Natural killer cell (primary cell): ENCODE data around the gene TACC2. TPM values are rescaled to one million over a fixed set of nuclear protein-coding genes. Genes with fewer than 3 reads are reported as not detected.

Source experiments
- ATAC-seq, 3 donors: fragments of 150-1000 bp in 2 of 3; fragments of 200-7000 bp in 1 of 3; cut with Tn5 transposase; 1 replicate in 1 of 3; 2 replicates in 2 of 3; pipeline ENCODE4 v1.10.0; 2021; ENCODE audit warnings: mild to moderate bottlenecking in 2 of 3, moderate library complexity in 2 of 3
- DNase-seq, 2 donors: peaks; one replicate each; pipeline versions ENCODE4 v3.0.0 to v3.0.0-alpha.2; 2013 to 2021; ENCODE audit warnings: mixed read lengths in 1 of 2
- H3K27ac ChIP-seq: one replicate; pipeline ENCODE4 v1.5.1; 2013; ENCODE audit warnings: mild to moderate bottlenecking, low read length
- H3K27me3 ChIP-seq: one replicate; pipeline ENCODE4 v1.6.1; 2013; ENCODE audit warnings: low read length; ENCODE audit not compliant: control insufficient read depth, insufficient read depth
- H3K36me3 ChIP-seq: one replicate; pipeline ENCODE4 v1.6.1; 2013; ENCODE audit warnings: low read length; ENCODE audit not compliant: control insufficient read depth, insufficient read depth
- H3K4me1 ChIP-seq: one replicate; pipeline ENCODE4 v1.6.1; 2013; ENCODE audit warnings: low read length; ENCODE audit not compliant: control insufficient read depth, insufficient read depth
- H3K4me3 ChIP-seq: one replicate; pipeline ENCODE4 v1.5.1; 2013; ENCODE audit warnings: low read length
- H3K9me3 ChIP-seq: one replicate; pipeline ENCODE4 v1.6.1; 2013; ENCODE audit warnings: low read length; ENCODE audit not compliant: control insufficient read depth, insufficient read depth
- H3K27ac Mint-ChIP-seq, 2 donors: one replicate each; pipeline ENCODE4 v1.8.0; 2022; ENCODE audit warnings: mild to moderate bottlenecking in 2 of 2, mixed read lengths in 2 of 2, moderate library complexity in 1 of 2
- H3K27me3 Mint-ChIP-seq, 2 donors: one replicate each; pipeline ENCODE4 v1.8.0; 2022; ENCODE audit warnings: low read depth in 2 of 2, mixed read lengths in 2 of 2
- H3K36me3 Mint-ChIP-seq: one replicate; pipeline ENCODE4 v1.8.0; 2022; ENCODE audit warnings: mixed read lengths
- H3K4me1 Mint-ChIP-seq, 2 donors: one replicate each; pipeline ENCODE4 v1.8.0; 2022; ENCODE audit warnings: mixed read lengths in 2 of 2
- H3K4me3 Mint-ChIP-seq: one replicate; pipeline ENCODE4 v1.8.0; 2022; ENCODE audit warnings: mild to moderate bottlenecking, moderate library complexity, mixed read lengths
- H3K9me3 Mint-ChIP-seq, 2 donors: one replicate each; pipeline ENCODE4 v1.8.0; 2022; ENCODE audit warnings: mixed read lengths in 2 of 2
- WGBS: methylation state at CpG from one replicate; pipeline ENCODE4 v1.1.7; 2013; ENCODE audit warnings: missing lambda C conversion rate; ENCODE audit not compliant: insufficient coverage; 5-methylcytosine and 5-hydroxymethylcytosine counted together
- intact Hi-C: fragments of 100-400 bp; cut with micrococcal nuclease; formaldehyde crosslinking; loops from one replicate; pipeline ENCODE4 v1.14.2; 2022
- total RNA-seq, 4 donors: library from RNA; stranded (reverse); fragments of 120-200 nt in 1 of 4; gene quantifications; one replicate each; pipeline versions ENCODE4 v1.2.3 to v1.2.4, GENCODE V29; 2013 to 2022
- TF ChIP-seq, protein P1 (sequence below): fragments of 200-600 bp; IDR thresholded peaks from one replicate; pipeline ENCODE4 v1.8.0; 2022; ENCODE audit warnings: antibody characterized with exemption

Gene TACC2
- total RNA-seq, 3 donors from 2014 or later (not counting 1 experiment from before 2014, with no cell fraction given), result not detected

DNA sequence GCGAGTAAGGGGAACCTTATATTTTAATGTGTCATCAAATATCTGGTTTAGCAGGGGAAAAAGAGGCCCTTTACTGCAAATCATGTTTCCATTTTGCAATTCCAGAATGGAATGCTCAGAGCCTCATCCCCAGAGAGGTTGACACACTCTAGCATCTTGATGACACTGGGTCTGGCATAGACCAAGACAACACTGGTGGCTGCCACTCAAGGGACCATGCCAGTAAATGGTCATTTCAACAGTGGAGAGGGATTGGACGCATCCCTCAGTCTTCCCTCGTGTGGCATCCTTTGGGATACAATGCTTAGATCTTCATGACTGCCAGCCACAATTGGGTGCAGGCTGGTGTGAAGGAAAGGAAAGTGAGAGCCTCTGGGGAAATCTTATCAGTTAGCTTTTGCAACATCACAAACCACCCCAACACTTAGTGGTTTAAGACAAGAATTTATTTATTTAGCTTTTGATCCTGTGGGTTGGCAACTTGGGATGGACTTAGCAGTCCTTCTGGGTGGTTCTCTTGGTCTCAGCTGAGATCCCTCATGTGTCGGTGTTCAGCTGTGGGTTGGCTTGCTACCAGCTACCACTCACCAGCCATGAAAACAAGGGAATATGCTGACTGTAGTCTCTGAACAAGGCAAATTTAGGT is 21.6 kb downstream of the TACC2 start:
- no peak overlapping the region for H3K27ac Mint-ChIP-seq

DNA sequence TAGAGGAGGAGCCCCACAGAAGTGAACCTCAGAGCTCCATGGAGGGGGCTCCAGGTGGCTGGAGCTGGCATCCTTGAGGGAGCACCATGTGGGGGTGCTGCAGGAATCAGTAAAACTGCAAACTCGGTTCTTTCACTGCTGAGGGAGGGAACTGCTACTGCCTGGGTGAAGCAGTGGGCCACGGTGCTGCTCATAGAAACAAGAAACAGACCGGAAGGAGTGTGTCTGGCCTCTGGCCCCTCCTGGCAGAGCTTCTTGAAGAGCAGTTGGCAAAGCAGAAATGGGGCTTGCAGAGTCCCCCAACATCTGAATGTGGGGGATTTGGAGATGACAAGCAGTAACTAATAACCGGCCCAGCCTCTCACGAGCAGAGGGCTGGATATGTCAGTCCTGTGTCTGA is 23.8 kb downstream of the TACC2 start:
- H3K4me3 Mint-ChIP-seq, result no peak overlapping the region
- no peak overlapping the region for H3K27ac Mint-ChIP-seq
- H3K36me3 Mint-ChIP-seq, result no peaks in the 10 kb centered on the region
- Histone ChIP-seq H3K27ac (no peak overlapping the region), H3K4me1 (no peaks in the 10 kb centered on the region), H3K27me3 (no peaks in the 10 kb centered on the region), H3K9me3 (no peaks in the 10 kb centered on the region), H3K4me3 (no peak overlapping the region), H3K36me3 (no peaks in the 10 kb centered on the region)
- no peaks in the 10 kb centered on the region for H3K9me3 Mint-ChIP-seq
- H3K4me1 Mint-ChIP-seq, result no peaks in the 10 kb centered on the region
- WGBS, result 83% methylated on average over 5 of the region's 5 CpGs
- H3K27me3 Mint-ChIP-seq, result peaks cover 10 to 22% of the 10 kb centered on the region in 2 donors
- no peak for DNase-seq
- TF ChIP-seq, protein P1, sequence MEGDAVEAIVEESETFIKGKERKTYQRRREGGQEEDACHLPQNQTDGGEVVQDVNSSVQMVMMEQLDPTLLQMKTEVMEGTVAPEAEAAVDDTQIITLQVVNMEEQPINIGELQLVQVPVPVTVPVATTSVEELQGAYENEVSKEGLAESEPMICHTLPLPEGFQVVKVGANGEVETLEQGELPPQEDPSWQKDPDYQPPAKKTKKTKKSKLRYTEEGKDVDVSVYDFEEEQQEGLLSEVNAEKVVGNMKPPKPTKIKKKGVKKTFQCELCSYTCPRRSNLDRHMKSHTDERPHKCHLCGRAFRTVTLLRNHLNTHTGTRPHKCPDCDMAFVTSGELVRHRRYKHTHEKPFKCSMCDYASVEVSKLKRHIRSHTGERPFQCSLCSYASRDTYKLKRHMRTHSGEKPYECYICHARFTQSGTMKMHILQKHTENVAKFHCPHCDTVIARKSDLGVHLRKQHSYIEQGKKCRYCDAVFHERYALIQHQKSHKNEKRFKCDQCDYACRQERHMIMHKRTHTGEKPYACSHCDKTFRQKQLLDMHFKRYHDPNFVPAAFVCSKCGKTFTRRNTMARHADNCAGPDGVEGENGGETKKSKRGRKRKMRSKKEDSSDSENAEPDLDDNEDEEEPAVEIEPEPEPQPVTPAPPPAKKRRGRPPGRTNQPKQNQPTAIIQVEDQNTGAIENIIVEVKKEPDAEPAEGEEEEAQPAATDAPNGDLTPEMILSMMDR, result no peak
- intact Hi-C loops, result no loop called here
- ATAC-seq, result no peak

More for the DNA sequence above, 21.6 kb downstream of the TACC2 start:
- WGBS, result 80% methylated on average over 4 of the region's 4 CpGs
- DNase-seq (no peak), ATAC-seq (no peak)
- H3K9me3 ChIP-seq, result no peaks in the 10 kb centered on the region
- TF ChIP-seq, protein P1, result no peak
- H3K27me3 ChIP-seq, result no peaks in the 10 kb centered on the region
- Mint-ChIP-seq H3K36me3 (no peaks in the 10 kb centered on the region), H3K4me1 (no peaks in the 10 kb centered on the region), H3K9me3 (no peaks in the 10 kb centered on the region), H3K27me3 (peaks cover 8 to 30% of the 10 kb centered on the region in 2 donors), H3K4me3 (no peak overlapping the region)
- H3K36me3 ChIP-seq, result no peaks in the 10 kb centered on the region
- H3K4me3 ChIP-seq, result no peak overlapping the region
- intact Hi-C loops, result no loop called here
- no peaks in the 10 kb centered on the region for H3K4me1 ChIP-seq
- H3K27ac ChIP-seq, result no peak overlapping the region

DNA sequence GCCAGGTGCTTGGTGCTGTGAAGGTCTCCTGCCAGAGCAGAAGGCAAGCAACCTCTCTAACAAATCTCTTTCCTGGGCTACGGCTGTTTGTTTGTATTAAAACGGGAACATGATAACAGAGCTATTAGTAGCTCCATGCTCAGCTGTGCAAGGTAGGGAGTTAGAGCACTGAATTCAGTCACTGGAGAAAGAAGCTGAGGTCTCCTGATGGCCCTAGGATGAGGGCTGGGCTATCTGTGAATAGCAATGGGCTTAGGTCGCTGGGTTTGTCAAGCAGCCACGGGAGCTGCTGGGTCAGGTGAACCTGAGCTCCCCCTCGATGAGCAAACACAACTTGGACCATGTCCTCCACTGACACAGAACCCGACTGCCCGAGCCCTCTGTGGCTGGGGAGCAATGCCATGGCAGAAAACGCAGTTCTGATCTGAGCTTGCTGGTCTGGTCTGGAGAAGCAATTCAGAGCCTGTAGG is 24.4 kb downstream of the TACC2 start:
- WGBS, result 70% methylated on average over 8 of the region's 8 CpGs
- intact Hi-C loops, result no loop called here
- ATAC-seq, result no peak
- no peaks in the 10 kb centered on the region for H3K36me3 ChIP-seq
- H3K9me3 ChIP-seq, result no peaks in the 10 kb centered on the region
- no peak for DNase-seq
- Mint-ChIP-seq H3K27me3 (peaks cover 10 to 21% of the 10 kb centered on the region in 2 donors), H3K9me3 (no peaks in the 10 kb centered on the region), H3K36me3 (no peaks in the 10 kb centered on the region), H3K27ac (no peak overlapping the region), H3K4me1 (no peaks in the 10 kb centered on the region), H3K4me3 (no peak overlapping the region)
- no peak overlapping the region for H3K4me3 ChIP-seq
- no peaks in the 10 kb centered on the region for H3K27me3 ChIP-seq
- no peak overlapping the region for H3K27ac ChIP-seq
- TF ChIP-seq, protein P1, result no peak
- no peaks in the 10 kb centered on the region for H3K4me1 ChIP-seq
